Measurements from ENCODE around the gene CHRNE. TPM values are rescaled to one million over a fixed set of nuclear protein-coding genes. Genes with fewer than 3 reads are reported as not detected.

Gene CHRNE
- total and polyA plus RNA-seq, 2 of the 13 experiments (the other 11 are each of a cell fraction or from before 2014, with no cell fraction given), result 0.53 to 0.59 TPM

- TF ChIP-seq ZBTB33 (CRISPR knock-in tag; IDR thresholded peaks at IDR 0.05), result peak; percentile 76; the same call in 1 of the 2 replicates
- peak; percentile 17; the same call in 1 of the 2 replicates for TF ChIP-seq ZNF547 (CRISPR knock-in tag; IDR thresholded peaks at IDR 0.05)
- 0 out of 2 replicates have a peak, but pooled peaks have one; percentile 28 for TF ChIP-seq MAZ (IDR thresholded peaks at IDR 0.05; ENCODE audit: borderline replicate concordance, low read depth, low read length)
- TF ChIP-seq MAZ (CRISPR knock-in tag; IDR thresholded peaks at IDR 0.05; ENCODE audit: low read depth), result no peak
- TF ChIP-seq ZNF83 (CRISPR knock-in tag; IDR thresholded peaks at IDR 0.05; ENCODE audit: borderline replicate concordance), result 0 out of 2 replicates have a peak, but pooled peaks have one; percentile 41
- TF ChIP-seq KDM2A (CRISPR knock-in tag; IDR thresholded peaks at IDR 0.05; ENCODE audit: borderline replicate concordance, low read depth), result peak; percentile 26; the same call in 1 of the 2 replicates
- TF ChIP-seq, protein P1, sequence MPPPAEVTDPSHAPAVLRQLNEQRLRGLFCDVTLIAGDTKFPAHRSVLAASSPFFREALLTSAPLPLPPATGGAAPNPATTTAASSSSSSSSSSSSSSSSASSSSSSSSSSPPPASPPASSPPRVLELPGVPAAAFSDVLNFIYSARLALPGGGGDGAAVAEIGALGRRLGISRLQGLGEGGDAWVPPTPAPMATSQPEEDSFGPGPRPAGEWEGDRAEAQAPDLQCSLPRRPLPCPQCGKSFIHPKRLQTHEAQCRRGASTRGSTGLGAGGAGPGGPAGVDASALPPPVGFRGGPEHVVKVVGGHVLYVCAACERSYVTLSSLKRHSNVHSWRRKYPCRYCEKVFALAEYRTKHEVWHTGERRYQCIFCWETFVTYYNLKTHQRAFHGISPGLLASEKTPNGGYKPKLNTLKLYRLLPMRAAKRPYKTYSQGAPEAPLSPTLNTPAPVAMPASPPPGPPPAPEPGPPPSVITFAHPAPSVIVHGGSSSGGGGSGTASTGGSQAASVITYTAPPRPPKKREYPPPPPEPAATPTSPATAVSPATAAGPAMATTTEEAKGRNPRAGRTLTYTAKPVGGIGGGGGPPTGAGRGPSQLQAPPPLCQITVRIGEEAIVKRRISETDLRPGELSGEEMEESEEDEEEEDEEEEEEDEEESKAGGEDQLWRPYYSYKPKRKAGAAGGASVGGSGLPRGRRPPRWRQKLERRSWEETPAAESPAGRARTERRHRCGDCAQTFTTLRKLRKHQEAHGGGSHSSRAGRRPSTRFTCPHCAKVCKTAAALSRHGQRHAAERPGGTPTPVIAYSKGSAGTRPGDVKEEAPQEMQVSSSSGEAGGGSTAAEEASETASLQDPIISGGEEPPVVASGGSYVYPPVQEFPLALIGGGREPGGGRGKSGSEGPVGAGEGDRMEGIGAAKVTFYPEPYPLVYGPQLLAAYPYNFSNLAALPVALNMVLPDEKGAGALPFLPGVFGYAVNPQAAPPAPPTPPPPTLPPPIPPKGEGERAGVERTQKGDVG (CRISPR knock-in tag; IDR thresholded peaks at IDR 0.05; ENCODE audit: borderline replicate concordance), result peak; percentile 75; the same call in 1 of the 2 replicates
- TF ChIP-seq, protein P2, sequence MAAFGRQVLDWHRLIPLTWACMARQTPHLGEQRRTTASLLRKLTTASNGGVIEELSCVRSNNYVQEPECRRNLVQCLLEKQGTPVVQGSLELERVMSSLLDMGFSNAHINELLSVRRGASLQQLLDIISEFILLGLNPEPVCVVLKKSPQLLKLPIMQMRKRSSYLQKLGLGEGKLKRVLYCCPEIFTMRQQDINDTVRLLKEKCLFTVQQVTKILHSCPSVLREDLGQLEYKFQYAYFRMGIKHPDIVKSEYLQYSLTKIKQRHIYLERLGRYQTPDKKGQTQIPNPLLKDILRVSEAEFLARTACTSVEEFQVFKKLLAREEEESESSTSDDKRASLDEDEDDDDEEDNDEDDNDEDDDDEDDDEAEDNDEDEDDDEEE (CRISPR knock-in tag; IDR thresholded peaks at IDR 0.05), result peak; percentile 62; the same call in 1 of the 2 replicates
- no peak for TF ChIP-seq ZNF570 (CRISPR knock-in tag; IDR thresholded peaks at IDR 0.05; ENCODE audit: borderline replicate concordance)
- TF ChIP-seq ZBTB7B (CRISPR knock-in tag; IDR thresholded peaks at IDR 0.05), result no peak
- no peak for TF ChIP-seq HNF4G (IDR thresholded peaks at IDR 0.05; ENCODE audit: borderline replicate concordance, low read depth, low read length)
- peak; percentile 38; the same call in 1 of the 2 replicates for TF ChIP-seq HNF4G (CRISPR knock-in tag; IDR thresholded peaks at IDR 0.05; ENCODE audit: borderline replicate concordance, low read depth)
- TF ChIP-seq ZNF674 (CRISPR knock-in tag; IDR thresholded peaks at IDR 0.05; ENCODE audit: low read depth), result no peak
- no peak for TF ChIP-seq ZNF34 (CRISPR knock-in tag; IDR thresholded peaks at IDR 0.05; ENCODE audit: borderline replicate concordance)
- TF ChIP-seq, protein P3, sequence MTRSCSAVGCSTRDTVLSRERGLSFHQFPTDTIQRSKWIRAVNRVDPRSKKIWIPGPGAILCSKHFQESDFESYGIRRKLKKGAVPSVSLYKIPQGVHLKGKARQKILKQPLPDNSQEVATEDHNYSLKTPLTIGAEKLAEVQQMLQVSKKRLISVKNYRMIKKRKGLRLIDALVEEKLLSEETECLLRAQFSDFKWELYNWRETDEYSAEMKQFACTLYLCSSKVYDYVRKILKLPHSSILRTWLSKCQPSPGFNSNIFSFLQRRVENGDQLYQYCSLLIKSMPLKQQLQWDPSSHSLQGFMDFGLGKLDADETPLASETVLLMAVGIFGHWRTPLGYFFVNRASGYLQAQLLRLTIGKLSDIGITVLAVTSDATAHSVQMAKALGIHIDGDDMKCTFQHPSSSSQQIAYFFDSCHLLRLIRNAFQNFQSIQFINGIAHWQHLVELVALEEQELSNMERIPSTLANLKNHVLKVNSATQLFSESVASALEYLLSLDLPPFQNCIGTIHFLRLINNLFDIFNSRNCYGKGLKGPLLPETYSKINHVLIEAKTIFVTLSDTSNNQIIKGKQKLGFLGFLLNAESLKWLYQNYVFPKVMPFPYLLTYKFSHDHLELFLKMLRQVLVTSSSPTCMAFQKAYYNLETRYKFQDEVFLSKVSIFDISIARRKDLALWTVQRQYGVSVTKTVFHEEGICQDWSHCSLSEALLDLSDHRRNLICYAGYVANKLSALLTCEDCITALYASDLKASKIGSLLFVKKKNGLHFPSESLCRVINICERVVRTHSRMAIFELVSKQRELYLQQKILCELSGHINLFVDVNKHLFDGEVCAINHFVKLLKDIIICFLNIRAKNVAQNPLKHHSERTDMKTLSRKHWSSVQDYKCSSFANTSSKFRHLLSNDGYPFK (CRISPR knock-in tag; IDR thresholded peaks at IDR 0.05; ENCODE audit: borderline replicate concordance), result 0 out of 2 replicates have a peak, but pooled peaks have one; percentile 38
- TF ChIP-seq STAG1 (CRISPR knock-in tag; IDR thresholded peaks at IDR 0.05), result peak; percentile 88
- peak; percentile 75 for TF ChIP-seq SMC3 (IDR thresholded peaks at IDR 0.05; ENCODE audit: low read length)
- TF ChIP-seq FOXO1 (CRISPR knock-in tag; IDR thresholded peaks at IDR 0.05), result 0 out of 2 replicates have a peak, but pooled peaks have one; percentile 25
- peak; percentile 87 for TF ChIP-seq ZEB1 (IDR thresholded peaks at IDR 0.05; ENCODE audit: insufficient replicate concordance, low read depth)
These were observed 20.9 kb downstream of the CHRNE start (continued) for GRCh38 chr17:4881761-4882555.
